Epithelial cell of esophagus (primary cell): ENCODE data around the gene LRCH4.
A peak's percentile ranks its signal among the peaks of the same experiment; 100 is the strongest.

Experiments
- DNase-seq: peaks from one replicate; pipeline ENCODE4 v3.0.0; 2010; ENCODE audit warnings: low read depth
- H3K4me3 ChIP-seq: 2 replicates; pipeline ENCODE4 v1.5.1; 2011; ENCODE audit warnings: mild to moderate bottlenecking, low read length, control low read depth
- TF ChIP-seq, protein P1 (sequence below): IDR thresholded peaks from 2 replicates; pipeline ENCODE4 v1.5.1; 2011; ENCODE audit warnings: low read depth, mild to moderate bottlenecking, low read length, control low read depth, inconsistent platforms; ENCODE audit not compliant: insufficient read depth; ENCODE audit errors: missing control alignments

The LRCH4 gene

DNA sequence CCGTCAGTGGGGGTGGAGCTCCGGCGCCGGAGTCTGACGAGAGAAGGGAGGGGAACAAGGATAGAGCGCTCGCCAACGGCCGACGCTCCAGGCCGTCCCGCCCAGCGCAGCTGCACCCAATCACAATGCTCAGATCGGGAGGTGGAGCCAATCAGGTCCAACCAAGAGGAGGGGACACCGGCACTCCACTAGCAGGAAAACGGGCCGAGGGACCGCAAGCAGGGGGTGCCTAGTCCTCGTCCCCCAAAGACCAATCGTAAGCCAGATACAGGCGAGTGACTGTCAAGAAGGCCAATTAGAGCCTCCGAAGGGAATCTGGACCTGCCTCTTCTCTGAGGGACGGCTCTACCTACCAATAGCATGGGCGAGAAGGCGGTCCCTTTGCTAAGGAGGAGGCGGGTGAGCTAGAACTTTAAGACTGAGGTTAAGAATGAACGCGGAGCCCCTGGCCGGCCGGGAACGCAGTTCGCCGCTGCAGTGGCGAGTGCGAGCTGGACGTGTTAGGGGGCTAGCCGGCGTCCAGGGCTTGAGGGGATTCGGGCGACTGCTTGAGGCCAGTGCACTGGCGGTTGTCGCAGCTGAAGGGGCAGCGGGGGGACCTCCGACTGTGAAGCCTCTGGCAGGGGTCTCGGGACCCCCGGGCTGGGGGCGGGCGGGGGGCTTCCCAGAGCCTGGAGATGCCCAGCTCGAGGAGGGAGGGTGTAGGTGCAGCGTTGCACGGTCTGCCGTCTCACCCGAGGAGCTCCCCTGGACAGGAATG lies 517 bp upstream of the LRCH4 start, which contains the start of gene FBXO24:
FBXO24 (plus strand) TSS at position 63 of the 760 bp plus-strand sequence; CDS start at position 361, 298 bp downstream.
- TF ChIP-seq, protein P1, sequence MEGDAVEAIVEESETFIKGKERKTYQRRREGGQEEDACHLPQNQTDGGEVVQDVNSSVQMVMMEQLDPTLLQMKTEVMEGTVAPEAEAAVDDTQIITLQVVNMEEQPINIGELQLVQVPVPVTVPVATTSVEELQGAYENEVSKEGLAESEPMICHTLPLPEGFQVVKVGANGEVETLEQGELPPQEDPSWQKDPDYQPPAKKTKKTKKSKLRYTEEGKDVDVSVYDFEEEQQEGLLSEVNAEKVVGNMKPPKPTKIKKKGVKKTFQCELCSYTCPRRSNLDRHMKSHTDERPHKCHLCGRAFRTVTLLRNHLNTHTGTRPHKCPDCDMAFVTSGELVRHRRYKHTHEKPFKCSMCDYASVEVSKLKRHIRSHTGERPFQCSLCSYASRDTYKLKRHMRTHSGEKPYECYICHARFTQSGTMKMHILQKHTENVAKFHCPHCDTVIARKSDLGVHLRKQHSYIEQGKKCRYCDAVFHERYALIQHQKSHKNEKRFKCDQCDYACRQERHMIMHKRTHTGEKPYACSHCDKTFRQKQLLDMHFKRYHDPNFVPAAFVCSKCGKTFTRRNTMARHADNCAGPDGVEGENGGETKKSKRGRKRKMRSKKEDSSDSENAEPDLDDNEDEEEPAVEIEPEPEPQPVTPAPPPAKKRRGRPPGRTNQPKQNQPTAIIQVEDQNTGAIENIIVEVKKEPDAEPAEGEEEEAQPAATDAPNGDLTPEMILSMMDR = no peak
- peak within 1 kb of the TSS; percentile 86 for H3K4me3 ChIP-seq
- peak; percentile 100 for DNase-seq

DNA sequence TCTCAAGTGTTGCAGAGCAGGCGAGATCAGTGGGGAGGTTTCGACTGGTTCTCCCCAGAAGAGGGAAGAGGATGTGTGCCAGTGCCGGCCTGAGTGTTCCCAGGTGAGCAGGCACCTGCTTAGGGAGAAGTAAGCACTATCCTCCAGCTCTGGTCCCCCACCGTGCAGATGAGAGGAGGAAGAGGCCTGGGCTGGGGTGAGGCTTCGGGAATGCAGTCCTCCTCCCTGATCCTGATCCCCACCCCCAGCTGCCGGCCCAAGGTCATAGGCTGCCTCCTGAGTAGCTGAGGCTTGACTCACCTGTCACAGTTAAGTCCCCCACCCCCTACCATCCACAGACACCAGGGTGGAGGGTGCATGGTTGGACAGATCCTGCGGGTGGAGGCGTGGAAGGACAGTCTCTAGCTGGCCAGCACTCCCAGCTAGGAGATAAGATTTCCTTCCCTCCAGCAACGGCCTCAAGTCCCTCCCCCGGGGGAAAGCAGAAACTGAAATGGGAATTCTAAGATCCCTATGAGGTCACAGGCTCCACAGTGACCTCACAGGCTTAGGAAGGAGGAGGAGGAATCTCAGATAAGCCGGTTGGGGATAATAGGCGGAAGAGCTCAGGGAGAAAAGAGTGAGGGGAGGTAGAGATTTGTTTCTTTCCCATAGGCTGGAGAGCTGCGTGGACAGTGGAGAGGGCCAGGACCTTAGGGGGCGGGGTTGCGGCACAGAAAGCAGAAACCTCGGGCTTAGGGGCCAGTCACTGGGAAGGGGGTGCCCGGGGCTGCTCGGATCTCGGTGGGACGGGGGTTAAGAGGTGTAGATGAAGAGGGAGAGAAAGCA lies 1.0 kb downstream of the LRCH4 start:
- peak; percentile 64 for DNase-seq
- H3K4me3 ChIP-seq = peak overlapping the region; percentile 86
- TF ChIP-seq, protein P1 = no peak

DNA sequence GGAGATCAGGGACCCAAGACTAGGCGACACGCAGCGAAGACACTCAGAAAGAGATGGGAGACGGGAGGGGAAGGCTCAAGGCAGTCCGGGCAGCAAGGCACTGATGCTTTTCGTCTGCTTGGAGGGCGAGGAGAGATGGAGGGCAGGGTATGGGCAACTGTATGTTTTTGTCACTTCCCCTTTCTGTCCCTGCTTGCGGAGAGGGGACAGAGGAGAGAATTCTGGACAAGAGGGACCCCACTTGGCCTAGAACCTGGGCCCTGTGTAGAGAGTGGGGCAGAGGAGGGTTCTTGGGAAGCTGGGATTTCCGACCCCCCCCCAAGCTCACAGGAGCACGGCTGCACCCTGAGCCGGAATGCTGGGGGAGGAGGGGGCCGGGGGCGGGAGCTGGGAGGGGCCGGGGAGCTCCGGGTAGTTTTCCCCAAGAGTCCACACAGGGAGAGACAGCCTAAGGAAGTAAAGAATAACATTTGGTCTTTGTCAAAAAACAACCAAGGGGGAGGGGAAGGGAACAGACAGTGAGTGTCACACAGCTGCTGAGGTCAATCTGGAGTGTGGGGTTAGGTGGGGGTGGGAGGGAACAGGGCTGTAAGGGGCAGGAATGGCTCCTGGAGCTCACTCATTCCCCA lies 1.8 kb downstream of the LRCH4 start:
- H3K4me3 ChIP-seq = peak overlapping the region; percentile 86
- TF ChIP-seq, protein P1 = no peak
- no peak for DNase-seq

DNA sequence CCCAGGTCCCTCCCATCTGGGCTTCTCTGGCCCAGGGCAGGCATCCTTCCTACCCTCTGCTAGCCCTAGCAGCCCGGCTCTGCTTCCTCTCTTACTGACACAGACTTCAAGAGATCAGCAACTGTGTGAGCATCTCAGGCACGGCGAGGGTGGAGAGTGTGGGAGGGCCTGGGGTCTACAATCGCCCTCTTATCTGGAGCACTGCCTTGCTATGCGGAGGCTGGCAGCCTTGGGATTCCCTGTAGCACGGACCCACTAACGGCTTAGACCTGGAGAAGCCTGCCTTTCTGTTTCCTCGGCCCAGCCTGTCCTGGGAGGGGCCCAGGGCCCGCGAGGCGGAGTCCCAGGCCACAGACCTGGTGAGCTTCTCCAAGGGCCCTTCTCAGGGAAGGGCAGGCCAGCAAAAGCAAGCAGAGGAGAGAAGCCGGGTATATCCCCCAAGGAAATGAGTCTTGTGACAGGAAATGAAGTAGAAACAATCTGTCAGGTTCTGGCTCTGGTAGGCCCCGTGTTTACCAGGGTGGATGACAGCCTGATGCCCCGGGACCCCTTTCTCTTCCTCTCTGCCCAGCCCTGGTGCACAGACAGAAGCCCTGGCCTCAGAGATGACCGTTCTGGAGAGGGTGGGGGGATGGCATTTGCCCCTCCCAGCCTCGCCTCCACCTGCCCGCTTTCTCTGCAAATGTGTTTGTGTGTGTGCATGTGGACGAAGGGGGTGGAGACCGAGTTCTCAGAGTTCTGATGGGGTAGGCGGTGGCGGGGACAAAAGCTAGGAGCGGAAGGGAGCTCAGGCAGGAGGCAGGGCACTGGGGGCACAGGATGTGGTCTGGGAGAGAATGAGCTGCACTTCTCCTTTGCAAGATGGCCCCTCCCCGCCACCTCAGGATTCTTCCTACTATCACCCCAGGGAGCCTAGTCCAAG lies 2.5 kb downstream of the LRCH4 start:
- H3K4me3 ChIP-seq = peak overlapping the region; percentile 11
- TF ChIP-seq, protein P1 = no peak
- DNase-seq = peak; percentile 43

DNA sequence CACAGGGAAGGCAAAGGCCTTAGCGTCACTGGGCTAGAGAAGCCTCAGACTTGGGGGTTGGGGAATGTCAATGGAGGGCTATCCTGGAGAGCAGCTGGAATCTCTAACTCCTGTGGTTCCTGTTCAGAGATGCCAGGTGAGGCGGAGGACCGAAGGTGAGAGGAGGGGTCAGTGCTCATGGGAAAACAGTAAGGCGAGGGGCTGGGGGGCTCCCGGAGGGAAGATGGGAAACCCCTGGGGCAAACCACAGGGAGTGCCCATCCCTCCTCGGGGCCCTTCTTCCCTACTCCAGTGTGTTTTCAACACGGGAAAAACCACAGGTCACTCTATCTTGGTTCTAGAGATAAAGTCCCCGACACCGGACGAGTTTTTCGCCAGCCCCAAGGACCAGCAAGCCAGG lies 3.3 kb downstream of the LRCH4 start:
- TF ChIP-seq, protein P1 = no peak
- H3K4me3 ChIP-seq = no peak overlapping the region
- no peak for DNase-seq

DNA sequence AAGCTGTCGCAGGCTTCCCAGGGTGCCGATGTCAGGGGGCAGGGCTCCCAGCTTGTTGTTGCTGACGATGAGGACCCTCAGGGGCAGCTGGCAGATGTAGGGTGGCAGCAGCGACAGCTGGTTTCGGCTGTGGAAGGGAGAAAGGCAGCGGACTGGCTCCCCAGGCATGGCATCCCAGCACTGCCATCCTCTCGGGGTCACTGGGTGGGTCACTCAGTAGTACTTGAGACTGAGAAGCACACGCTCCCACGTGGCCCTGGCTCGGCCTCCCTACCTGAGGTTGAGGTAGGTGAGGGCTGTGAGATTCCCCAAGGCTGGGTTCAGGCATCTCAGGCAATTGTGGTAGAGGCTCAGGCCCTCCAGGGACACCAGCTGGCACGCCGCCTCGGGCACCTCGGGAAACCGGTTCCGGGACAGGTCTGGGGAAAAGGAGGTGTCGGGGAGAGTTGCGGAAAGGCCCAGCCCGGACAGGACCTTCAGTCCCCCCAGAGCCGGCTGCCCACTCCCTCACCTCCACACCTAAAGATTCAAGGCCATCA lies 3.8 kb downstream of the LRCH4 start:
- peak; percentile 47 for DNase-seq
- TF ChIP-seq, protein P1 = no peak
- no peak overlapping the region for H3K4me3 ChIP-seq
